Endodermal cell (in vitro differentiated cells): ENCODE measurements around the gene CNIH4. TPM values are rescaled to one million over a fixed set of nuclear protein-coding genes. Genes with fewer than 3 reads are reported as not detected.

Experiments
- DNase-seq: peaks from one replicate; pipeline ENCODE4 v3.0.0-alpha.2; 2017
- H3K27ac ChIP-seq: 2 replicates; pipeline ENCODE4 v1.5.1; 2013; ENCODE audit warnings: mild to moderate bottlenecking, low read depth, low read length, moderate library complexity
- H3K27me3 ChIP-seq: 2 replicates; pipeline ENCODE4 v1.6.1; 2013; ENCODE audit warnings: mild to moderate bottlenecking, low read length, moderate library complexity; ENCODE audit not compliant: insufficient read depth, control insufficient read depth, poor library complexity, severe bottlenecking
- H3K36me3 ChIP-seq: 2 replicates; pipeline ENCODE4 v1.7.0; 2013; ENCODE audit warnings: mild to moderate bottlenecking, low read length, moderate library complexity; ENCODE audit not compliant: control insufficient read depth, insufficient read depth
- H3K4me1 ChIP-seq: one replicate; pipeline ENCODE4 v1.7.0; 2013; ENCODE audit warnings: low read length; ENCODE audit not compliant: control insufficient read depth, insufficient read depth
- H3K4me3 ChIP-seq: 2 replicates; pipeline ENCODE4 v1.5.1; 2013; ENCODE audit warnings: mild to moderate bottlenecking, low read length, moderate library complexity
- H3K9ac ChIP-seq: 2 replicates; pipeline ENCODE4 v1.6.1; 2013; ENCODE audit warnings: mild to moderate bottlenecking, low read length, moderate library complexity; ENCODE audit not compliant: poor library complexity, severe bottlenecking; ENCODE audit errors: extremely low read depth
- H3K9me3 ChIP-seq: 2 replicates; pipeline ENCODE4 v1.6.1; 2013; ENCODE audit warnings: mild to moderate bottlenecking, low read length, moderate library complexity; ENCODE audit not compliant: control insufficient read depth
- H3K27ac Mint-ChIP-seq: 2 replicates; pipeline ENCODE4 v1.8.0; 2020; ENCODE audit warnings: mixed read lengths
- H3K27me3 Mint-ChIP-seq: 2 replicates; pipeline ENCODE4 v1.8.0; 2021; ENCODE audit warnings: mild to moderate bottlenecking, mixed read lengths; ENCODE audit not compliant: insufficient read depth
- H3K36me3 Mint-ChIP-seq: 2 replicates; pipeline ENCODE4 v1.8.0; 2020; ENCODE audit warnings: low read depth, mixed read lengths
- H3K4me1 Mint-ChIP-seq: 2 replicates; pipeline ENCODE4 v1.8.0; 2020; ENCODE audit warnings: mixed read lengths
- H3K4me3 Mint-ChIP-seq: 2 replicates; pipeline ENCODE4 v1.8.0; 2020; ENCODE audit warnings: mild to moderate bottlenecking, moderate library complexity, mixed read lengths
- H3K9me3 Mint-ChIP-seq: 2 replicates; pipeline ENCODE4 v1.8.0; 2020; ENCODE audit warnings: mild to moderate bottlenecking, mixed read lengths
- CTCF ChIP-seq: fragments of 200-600 bp; sonication (generic); conservative IDR thresholded peaks from 2 replicates; pipeline ENCODE4 v1.5.0; 2021; ENCODE audit warnings: antibody characterized with exemption, mild to moderate bottlenecking
- WGBS, 2 experiments: methylation state at CpG; one replicate each; pipeline versions ENCODE4 v1.1.5 to v1.1.7; 2013; ENCODE audit warnings: missing lambda C conversion rate in 2 of 2, mixed read lengths in 1 of 2; ENCODE audit not compliant: insufficient coverage in 1 of 2, insufficient read length in 1 of 2; 5-methylcytosine and 5-hydroxymethylcytosine counted together
- total RNA-seq, 2 donors: library from RNA; stranded (reverse); fragmentation: NEBNext Ultra II Directional in 1 of 2; extraction: Animal tissue kit (Norgen Biotek cat#: 25700) in 1 of 2; gene quantifications; 2 replicates in 1 of 2; 3 replicates in 1 of 2; pipeline ENCODE4 v1.2.1, GENCODE V29; 2021

CNIH4 gene
- total RNA-seq, 2 donors from 2014 or later: 63.7 to 67.8 TPM

GRCh38 chr1:224387943-224388342, 31.3 kb downstream of the CNIH4 start:
- no peaks in the 10 kb centered on the region for H3K9me3 Mint-ChIP-seq
- H3K4me3 Mint-ChIP-seq: no peak overlapping the region
- Histone ChIP-seq H3K4me1 (no peaks in the 10 kb centered on the region), H3K27me3 (no peaks in the 10 kb centered on the region), H3K9me3 (no peaks in the 10 kb centered on the region), H3K36me3 (peaks cover 81% of the 10 kb centered on the region), H3K9ac (no peak overlapping the region), H3K27ac (no peak overlapping the region), H3K4me3 (no peak overlapping the region)
- peak overlapping the region; percentile 66 for H3K27ac Mint-ChIP-seq
- TF ChIP-seq CTCF: no peak
- DNase-seq: no peak
- no peaks in the 10 kb centered on the region for H3K27me3 Mint-ChIP-seq
- H3K36me3 Mint-ChIP-seq: peaks cover 56% of the 10 kb centered on the region
- no peaks in the 10 kb centered on the region for H3K4me1 Mint-ChIP-seq
- WGBS, 2 experiments: 89% methylated on average over 2 of the region's 2 CpGs; no CpG with 5 or more reads in 1 of the 2 experiments

DNA sequence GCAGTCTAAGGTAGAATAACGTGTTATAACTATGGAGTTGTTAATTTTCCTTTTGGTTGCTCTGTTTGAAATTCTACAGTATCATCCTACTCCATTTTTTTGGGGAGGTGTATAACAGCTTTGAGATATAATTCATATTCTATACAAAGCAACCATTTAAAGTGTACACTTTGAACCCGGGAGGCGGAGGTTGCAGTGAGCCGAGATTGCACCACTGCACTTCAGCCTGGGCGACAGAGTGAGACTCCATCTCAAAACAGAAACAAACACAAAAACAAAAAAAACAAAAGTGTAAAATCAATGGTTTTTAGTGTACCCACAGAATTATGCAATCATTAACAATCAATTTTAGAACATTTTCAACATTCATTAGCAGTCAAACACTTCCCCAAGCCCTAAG, 33.8 kb downstream of the CNIH4 start:
- Mint-ChIP-seq H3K27ac (peak overlapping the region; percentile 30), H3K4me3 (no peak overlapping the region), H3K4me1 (peaks cover 10% of the 10 kb centered on the region), H3K36me3 (peaks cover 78% of the 10 kb centered on the region), H3K9me3 (no peaks in the 10 kb centered on the region), H3K27me3 (no peaks in the 10 kb centered on the region)
- H3K36me3 ChIP-seq: peaks cover 97% of the 10 kb centered on the region
- no peak overlapping the region for H3K9ac ChIP-seq
- no peaks in the 10 kb centered on the region for H3K4me1 ChIP-seq
- H3K27me3 ChIP-seq: no peaks in the 10 kb centered on the region
- no peak overlapping the region for H3K4me3 ChIP-seq
- no peak overlapping the region for H3K27ac ChIP-seq
- WGBS, 2 experiments: 93% methylated on average over 5 of the region's 5 CpGs; no CpG with 5 or more reads in 1 of the 2 experiments
- TF ChIP-seq CTCF: no peak
- no peak for DNase-seq
- no peaks in the 10 kb centered on the region for H3K9me3 ChIP-seq

DNA sequence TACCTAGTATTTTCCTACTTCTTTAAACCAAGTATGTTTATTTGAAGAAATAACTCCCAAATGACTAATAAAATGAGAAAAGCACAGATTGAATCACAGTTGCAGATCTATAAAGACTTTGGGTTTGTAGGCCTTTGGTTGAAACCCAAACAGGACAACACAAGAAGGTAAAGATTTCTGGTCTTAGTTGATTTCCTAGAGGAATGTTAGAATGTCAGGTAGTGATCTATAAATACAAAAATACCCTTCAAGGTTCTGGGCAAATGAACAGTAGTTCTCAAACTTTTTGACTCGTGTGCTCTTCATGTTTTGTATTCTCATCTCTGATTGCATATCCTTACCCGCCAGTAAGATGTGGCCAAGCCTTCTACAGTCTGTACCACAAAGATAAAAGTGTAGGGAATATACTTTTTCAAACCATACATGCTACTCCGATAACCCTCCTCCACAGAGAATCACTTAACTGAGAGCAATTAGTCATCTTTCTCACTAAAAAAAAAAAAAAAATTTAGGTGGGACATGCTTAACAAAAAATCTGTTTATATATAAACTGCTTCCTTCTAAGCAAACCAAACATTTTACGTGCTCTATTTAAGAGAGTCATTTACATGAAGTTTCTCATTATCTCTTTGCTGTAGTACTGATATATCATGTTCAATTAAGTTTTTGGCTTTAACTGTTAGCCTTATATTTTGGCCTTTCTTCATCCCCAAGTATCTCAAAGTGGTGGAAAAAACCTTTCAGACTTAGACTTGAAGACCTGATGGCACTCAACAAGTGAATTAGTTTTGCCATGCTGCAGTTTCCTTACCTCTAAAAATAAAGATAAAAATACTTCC, 36.0 kb downstream of the CNIH4 start:
- DNase-seq: no peak
- Mint-ChIP-seq H3K36me3 (peaks cover 85% of the 10 kb centered on the region), H3K27ac (no peak overlapping the region), H3K27me3 (no peaks in the 10 kb centered on the region), H3K9me3 (no peaks in the 10 kb centered on the region), H3K4me1 (peaks cover 11% of the 10 kb centered on the region), H3K4me3 (no peak overlapping the region)
- 91 to 100% methylated on average over 2 to 4 of the region's 4 CpGs for WGBS, 2 experiments
- H3K4me1 ChIP-seq: no peaks in the 10 kb centered on the region
- no peaks in the 10 kb centered on the region for H3K27me3 ChIP-seq
- TF ChIP-seq CTCF: no peak
- no peak overlapping the region for H3K4me3 ChIP-seq
- H3K27ac ChIP-seq: no peak overlapping the region
- H3K9ac ChIP-seq: no peak overlapping the region
- H3K9me3 ChIP-seq: no peaks in the 10 kb centered on the region
- H3K36me3 ChIP-seq: peaks cover 97% of the 10 kb centered on the region
